SK-N-SH (cell line): ENCODE results near the gene R3HDM4. TPM values are rescaled to one million over a fixed set of nuclear protein-coding genes. Genes with fewer than 3 reads are reported as not detected.
"Not testable (repeated sequence)": the region's sequence is repeated elsewhere in the genome, so short reads cannot be mapped to it uniquely, and the experiment has no call there.

Experiments used
- CTCF ChIA-PET: fragments of 300-600, 350-600 bp; formaldehyde crosslinking; extraction: SDS; loops from one replicate; lab custom pipeline; 2021; lab: Yijun Ruan, JAX
- POLR2A ChIA-PET: fragments of 350-600 bp; sonication (Branson Sonifier 250); formaldehyde crosslinking; extraction: SDS; loops from one replicate; lab custom pipeline; 2020; ENCODE audit warnings: antibody characterized with exemption, inconsistent platforms; lab: Yijun Ruan, JAX
- DNase-seq: peaks from one replicate; pipeline ENCODE4 v3.0.0; 2012
- H2AFZ ChIP-seq: fragments of 200-600 bp; sonication (generic); 2 replicates; pipeline ENCODE4 v1.8.1; 2016; ENCODE audit warnings: antibody characterized with exemption, mild to moderate bottlenecking, low read depth
- H3F3A ChIP-seq: fragments of 200-600 bp; sonication (generic); replicated peaks from 2 replicates; pipeline ENCODE3; 2016; ENCODE audit warnings: antibody characterized with exemption, mild to moderate bottlenecking; ENCODE audit not compliant: insufficient read depth
- H3K27ac ChIP-seq, 2 experiments: fragments of 200-500 bp in 1 of 2; fragments of 200-600 bp in 1 of 2; sonication (Bioruptor generic) in 1 of 2; sonication (generic), shearing (Covaris generic) in 1 of 2; 2 replicates each; pipeline versions ENCODE4 v1.5.1 to v1.6.1; 2014 to 2016; ENCODE audit warnings: low read depth in 2 of 2, inconsistent platforms in 1 of 2, low read length in 1 of 2, mild to moderate bottlenecking in 1 of 2, mixed read lengths in 1 of 2
- H3K27me3 ChIP-seq: fragments of 200-600 bp; sonication (generic), shearing (Covaris generic); 2 replicates; pipeline ENCODE4 v1.6.1; 2016; ENCODE audit warnings: mixed run types; ENCODE audit not compliant: insufficient read depth
- H3K36me3 ChIP-seq, 2 experiments: fragments of 200-500 bp in 1 of 2; fragments of 200-600 bp in 1 of 2; sonication (Bioruptor generic) in 1 of 2; sonication (generic) in 1 of 2; replicated peaks in 1 of 2; 2 replicates each; pipeline versions ENCODE3 to v1.5.1; 2014 to 2016; ENCODE audit warnings: low read length in 1 of 2, mild to moderate bottlenecking in 1 of 2; ENCODE audit not compliant: insufficient read depth in 2 of 2, control insufficient read depth in 1 of 2
- H3K4me1 ChIP-seq, 2 experiments: fragments of 200-500 bp in 1 of 2; fragments of 200-600 bp in 1 of 2; sonication (Bioruptor generic) in 1 of 2; sonication (generic), shearing (Covaris generic) in 1 of 2; 2 replicates each; pipeline versions ENCODE4 v1.5.1 to v1.6.1; 2014 to 2016; ENCODE audit warnings: low read depth in 1 of 2, low read length in 1 of 2, mixed run types in 1 of 2; ENCODE audit not compliant: insufficient read depth in 2 of 2, control insufficient read depth in 1 of 2
- H3K4me2 ChIP-seq: fragments of 200-600 bp; sonication (generic), shearing (Covaris generic); 2 replicates; pipeline ENCODE4 v1.6.1; 2017; ENCODE audit warnings: mixed run types
- H3K4me3 ChIP-seq, 2 experiments: fragments of 200-500 bp in 1 of 2; fragments of 200-600 bp in 1 of 2; sonication (Bioruptor generic) in 1 of 2; sonication (generic), shearing (Covaris generic) in 1 of 2; 2 replicates each; pipeline versions ENCODE4 v1.5.1 to v1.8.1; 2014 to 2016; ENCODE audit warnings: low read depth in 2 of 2, inconsistent platforms in 1 of 2, low read length in 1 of 2, mild to moderate bottlenecking in 1 of 2, mixed read lengths in 1 of 2, moderate library complexity in 1 of 2
- H3K79me2 ChIP-seq: fragments of 200-600 bp; sonication (generic); 2 replicates; pipeline ENCODE4 v1.8.1; 2017; ENCODE audit warnings: mild to moderate bottlenecking; ENCODE audit not compliant: insufficient read depth
- H3K9ac ChIP-seq: fragments of 200-600 bp; sonication (generic); 2 replicates; pipeline ENCODE4 v1.6.1; 2017; ENCODE audit warnings: mixed run types
- H3K9me2 ChIP-seq: fragments of 200-600 bp; sonication (generic); 2 replicates; pipeline ENCODE4 v1.6.1; 2017; ENCODE audit warnings: mixed run types
- H3K9me3 ChIP-seq: fragments of 200-600 bp; sonication (generic); 2 replicates; pipeline ENCODE4 v1.6.1; 2017; ENCODE audit warnings: mixed run types, mild to moderate bottlenecking, moderate library complexity
- H4K20me1 ChIP-seq: fragments of 200-600 bp; sonication (generic); 2 replicates; pipeline ENCODE4 v1.6.1; 2017; ENCODE audit warnings: mild to moderate bottlenecking, mixed run types; ENCODE audit not compliant: insufficient read depth
- ELF1 ChIP-seq: IDR thresholded peaks from 2 replicates; pipeline ENCODE4 v1.4.0; 2012
- FOSL2 ChIP-seq: IDR thresholded peaks from 2 replicates; pipeline ENCODE4 v1.4.0; 2012; ENCODE audit warnings: low read depth, mild to moderate bottlenecking, moderate library complexity, borderline replicate concordance
- NFIC ChIP-seq: IDR thresholded peaks from 2 replicates; pipeline ENCODE4 v1.4.0; 2012; ENCODE audit warnings: borderline replicate concordance
- SIN3A ChIP-seq: IDR thresholded peaks from 2 replicates; pipeline ENCODE4 v1.6.1; 2012; ENCODE audit warnings: low read depth, mild to moderate bottlenecking, low read length, moderate library complexity, borderline replicate concordance
- ZBTB33 ChIP-seq: IDR thresholded peaks from 2 replicates; pipeline ENCODE4 v1.4.0; 2012; ENCODE audit warnings: low read depth, borderline replicate concordance
- WGBS: methylation state at CpG from one replicate; pipeline ENCODE4 v1.1.6; 2017; ENCODE audit warnings: low lambda C conversion rate; 5-methylcytosine and 5-hydroxymethylcytosine counted together
- polyA plus RNA-seq, 3 experiments: library from polyadenylated mRNA; depleted of rRNA; stranded (reverse); fragments of >200 nt; gene quantifications; 2 replicates each; pipeline ENCODE4 v1.2.3, GENCODE V29; 2012

The R3HDM4 gene
- polyA plus RNA-seq, 1 of the 3 experiments (the other 2 are of a cell fraction) = 39.2 TPM

- WGBS = 83% methylated on average over 31 of the region's 36 CpGs
- no peak overlapping the region for H3K9ac ChIP-seq
- H3K9me2 ChIP-seq = no peaks in the 10 kb centered on the region
- H3K9me3 ChIP-seq = no peaks in the 10 kb centered on the region
- peaks cover 0 to 2% of the 10 kb centered on the region in 2 experiments for H3K36me3 ChIP-seq
- ChIA-PET POLR2A (no interaction called here), CTCF (interaction anchor here (1.2 to 1.6 kb wide), 2 partner anchors 15 to 37 kb away, joined by 3 read pairs; no protein-coding TSS in a partner anchor)
- H3K79me2 ChIP-seq = no peaks in the 10 kb centered on the region
- H3K27me3 ChIP-seq = no peaks in the 10 kb centered on the region
- H3F3A ChIP-seq = no peaks in the 10 kb centered on the region
- H3K4me1 ChIP-seq = peaks cover 5 to 17% of the 10 kb centered on the region in 2 experiments; a peak in 2 of 4 replicates
- TF ChIP-seq NFIC = no peak
- TF ChIP-seq ZBTB33 = no peak
- no peak for TF ChIP-seq FOSL2
- TF ChIP-seq SIN3A = no peak
- TF ChIP-seq ELF1 = no peak
- TF ChIP-seq, all 33 proteins: peak for 0
- Histone ChIP-seq H3K4me2 (no peak overlapping the region), H4K20me1 (peaks cover 11% of the 10 kb centered on the region; the same call in 1 of the 2 replicates), H3K4me3 (no peak overlapping the region), H2AFZ (no peak overlapping the region), H3K27ac (no peak overlapping the region; a peak in 1 of 4 replicates)
- DNase-seq = no peak
Measured at GRCh38 chr19:958967-959855, 46.2 kb upstream of the R3HDM4 start.

- peaks cover 24% of the 10 kb centered on the region; the same call in 1 of the 2 replicates for H4K20me1 ChIP-seq
- 99% methylated on average over 9 of the region's 9 CpGs for WGBS
- not testable (repeated sequence) for H3K4me2 ChIP-seq, H3K9me3 ChIP-seq, H3K9me2 ChIP-seq, H3K79me2 ChIP-seq, H3K9ac ChIP-seq, H3K4me3 ChIP-seq, H3K36me3 ChIP-seq, H3F3A ChIP-seq, H3K27me3 ChIP-seq, DNase-seq, H2AFZ ChIP-seq
- ChIA-PET POLR2A (interaction anchor here (0.7 to 0.9 kb wide), 2 partner anchors 19 to 34 kb away, joined by 3 read pairs; no protein-coding TSS in a partner anchor), CTCF (interaction anchor here (0.7 to 1.1 kb wide), 2 partner anchors 93 to 1338 kb away, joined by 3 to 4 read pairs; no protein-coding TSS in a partner anchor)
- peak overlapping the region in 1 of 2 experiments; percentile 51; a peak in 1 of 4 replicates for H3K27ac ChIP-seq
- peaks cover 5 to 21% of the 10 kb centered on the region in 2 experiments; a peak in 2 of 4 replicates for H3K4me1 ChIP-seq
Measured at GRCh38 chr19:957578-957977, 44.6 kb upstream of the R3HDM4 start.
